GM12874 (cell line): ENCODE data around the gene PRR23E.

Source experiments
- TF ChIP-seq, protein P1 (sequence below): IDR thresholded peaks from 2 replicates; pipeline ENCODE4 v1.5.1; 2011; ENCODE audit warnings: low read depth, mild to moderate bottlenecking, control low read depth, low read length, moderate library complexity; ENCODE audit not compliant: insufficient read depth

Gene PRR23E

DNA sequence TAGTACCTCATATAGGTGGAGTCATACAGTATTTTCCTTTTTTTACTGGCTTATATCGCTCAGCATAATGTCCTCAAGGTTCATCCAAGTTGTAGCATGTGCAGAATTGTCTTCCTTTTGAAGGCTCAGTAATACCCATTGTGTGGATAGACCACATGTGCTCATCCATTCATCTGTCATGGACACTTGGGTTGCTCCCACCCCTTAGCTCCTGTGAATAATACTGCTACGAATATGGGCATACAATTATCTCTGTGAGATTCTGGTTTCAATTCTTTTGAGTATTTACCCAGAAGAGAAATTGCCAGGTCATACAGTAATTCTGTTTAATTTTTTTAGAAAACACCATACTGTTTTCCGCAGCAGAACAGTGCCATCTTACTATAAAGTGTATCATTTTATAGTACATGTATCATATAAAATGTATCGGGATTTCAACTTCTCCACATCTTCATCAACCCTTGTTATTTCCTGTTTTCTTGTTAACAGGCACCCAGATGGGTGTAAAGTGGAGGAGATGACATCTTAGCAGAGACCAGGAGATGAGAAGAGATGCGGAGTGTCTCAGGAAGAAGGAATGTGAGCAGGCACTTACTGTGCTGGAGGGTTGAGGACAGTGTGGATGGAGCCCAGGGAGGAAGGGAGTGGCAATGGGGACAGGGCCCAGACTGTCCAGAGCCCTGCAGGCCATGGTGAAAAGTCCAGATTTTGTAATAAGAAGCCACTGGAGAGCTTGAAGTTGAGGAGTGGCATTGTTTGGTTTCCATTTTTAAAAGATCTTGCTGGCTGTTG, 27.0 kb upstream of the PRR23E start:
- TF ChIP-seq, protein P1, sequence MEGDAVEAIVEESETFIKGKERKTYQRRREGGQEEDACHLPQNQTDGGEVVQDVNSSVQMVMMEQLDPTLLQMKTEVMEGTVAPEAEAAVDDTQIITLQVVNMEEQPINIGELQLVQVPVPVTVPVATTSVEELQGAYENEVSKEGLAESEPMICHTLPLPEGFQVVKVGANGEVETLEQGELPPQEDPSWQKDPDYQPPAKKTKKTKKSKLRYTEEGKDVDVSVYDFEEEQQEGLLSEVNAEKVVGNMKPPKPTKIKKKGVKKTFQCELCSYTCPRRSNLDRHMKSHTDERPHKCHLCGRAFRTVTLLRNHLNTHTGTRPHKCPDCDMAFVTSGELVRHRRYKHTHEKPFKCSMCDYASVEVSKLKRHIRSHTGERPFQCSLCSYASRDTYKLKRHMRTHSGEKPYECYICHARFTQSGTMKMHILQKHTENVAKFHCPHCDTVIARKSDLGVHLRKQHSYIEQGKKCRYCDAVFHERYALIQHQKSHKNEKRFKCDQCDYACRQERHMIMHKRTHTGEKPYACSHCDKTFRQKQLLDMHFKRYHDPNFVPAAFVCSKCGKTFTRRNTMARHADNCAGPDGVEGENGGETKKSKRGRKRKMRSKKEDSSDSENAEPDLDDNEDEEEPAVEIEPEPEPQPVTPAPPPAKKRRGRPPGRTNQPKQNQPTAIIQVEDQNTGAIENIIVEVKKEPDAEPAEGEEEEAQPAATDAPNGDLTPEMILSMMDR: no peak

DNA sequence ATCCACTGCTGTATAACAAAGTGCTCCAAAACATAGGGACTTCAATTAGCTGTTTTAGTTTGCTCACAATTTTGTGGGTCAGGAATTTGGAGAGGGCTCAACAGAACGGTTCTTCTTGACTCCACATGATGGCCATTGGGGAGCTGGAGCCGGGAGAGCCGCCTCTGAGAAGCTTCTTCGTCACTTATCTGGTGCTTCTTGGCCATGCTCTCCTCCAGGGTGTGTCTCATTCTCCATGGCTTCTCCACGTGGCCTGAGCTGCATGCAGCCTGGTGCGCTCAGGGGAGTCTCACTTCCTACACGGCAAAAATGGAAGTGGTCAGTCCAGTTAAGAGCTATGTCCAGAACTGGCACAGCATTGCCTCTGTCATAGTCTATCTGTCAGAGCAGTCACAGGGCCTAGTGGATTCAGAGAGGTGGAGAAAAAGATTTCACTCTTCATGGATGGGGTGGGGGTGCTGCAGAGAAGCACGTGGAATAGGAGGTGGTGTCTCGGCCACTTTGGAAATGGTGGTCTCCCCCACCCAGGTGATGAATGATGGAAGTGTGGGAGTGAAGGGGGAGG, 26.3 kb upstream of the PRR23E start:
- TF ChIP-seq, protein P1: no peak

DNA sequence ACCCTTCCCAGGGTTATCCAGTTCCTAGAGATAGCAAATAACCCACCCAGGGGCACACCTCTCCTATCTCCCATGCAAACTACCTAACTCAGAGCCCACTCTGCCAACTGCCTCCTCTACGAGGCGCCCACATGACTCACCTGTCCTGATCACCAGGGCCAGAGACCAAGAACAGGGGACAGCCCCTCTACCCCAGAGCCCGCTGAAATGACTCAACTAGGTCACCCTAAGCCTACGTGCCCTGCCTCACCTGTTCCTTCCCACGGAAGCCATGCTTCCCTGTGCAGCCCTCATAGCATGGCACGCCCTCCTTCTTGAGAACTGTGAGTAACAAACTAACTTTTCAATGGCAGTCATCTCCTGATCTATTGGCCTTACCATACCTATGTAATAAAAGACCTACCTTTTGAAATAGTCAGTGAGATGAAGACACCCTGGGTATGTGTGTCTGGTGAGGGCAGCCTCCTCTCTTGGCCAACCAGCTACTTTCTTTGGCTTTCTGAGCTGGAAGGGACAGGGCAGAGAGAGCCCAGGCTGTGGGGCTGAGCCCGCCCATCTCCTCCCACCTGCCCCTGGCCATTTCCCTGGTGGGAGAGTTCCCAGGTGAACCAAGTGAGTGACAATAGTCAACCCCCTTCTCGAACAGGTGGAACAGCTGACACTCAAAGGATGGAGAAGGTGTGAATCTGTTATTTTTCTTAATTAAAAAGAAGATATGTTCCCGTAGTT, 25.5 kb upstream of the PRR23E start:
- TF ChIP-seq, protein P1: no peak

DNA sequence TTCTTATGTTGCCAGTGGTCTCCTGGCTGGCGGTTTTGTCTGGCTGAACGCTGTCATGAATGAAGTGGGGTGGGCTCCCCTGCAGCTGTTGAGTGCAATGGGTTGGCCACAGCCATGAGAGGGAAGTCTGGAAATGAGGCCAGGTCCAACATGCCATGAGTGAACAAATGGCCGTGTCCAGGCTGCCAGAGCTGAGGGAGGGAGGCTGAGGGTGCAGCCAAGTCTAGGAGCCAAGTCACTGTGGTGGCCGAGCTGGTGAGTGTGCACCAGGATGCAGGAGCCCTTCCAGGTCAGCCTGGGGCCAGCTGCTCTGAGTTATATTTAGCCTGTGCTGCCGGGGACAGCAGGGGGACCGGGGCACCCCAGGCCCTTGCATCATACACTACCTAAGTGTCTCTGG, 24.7 kb upstream of the PRR23E start:
- TF ChIP-seq, protein P1: no peak

DNA sequence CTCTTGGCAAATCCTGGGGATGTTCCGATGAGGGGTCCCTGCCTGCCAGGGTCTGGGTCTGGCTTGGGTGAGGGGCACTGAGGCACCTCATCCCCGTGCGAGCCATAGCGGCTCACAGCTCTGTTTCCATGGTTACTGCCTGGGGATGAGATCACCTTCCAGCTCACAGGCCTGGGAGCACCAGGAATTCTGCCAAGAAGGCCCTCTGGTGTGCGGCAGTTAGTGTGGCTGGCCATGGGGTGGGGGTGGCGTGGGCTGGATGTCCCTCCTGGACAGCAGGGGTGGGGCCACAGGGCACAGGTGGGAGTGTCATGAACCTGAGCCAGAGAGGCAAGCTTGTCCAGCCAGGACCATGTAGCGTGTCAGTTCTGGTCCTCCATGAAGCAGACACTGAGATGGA, 22.1 kb upstream of the PRR23E start:
- TF ChIP-seq, protein P1: no peak

DNA sequence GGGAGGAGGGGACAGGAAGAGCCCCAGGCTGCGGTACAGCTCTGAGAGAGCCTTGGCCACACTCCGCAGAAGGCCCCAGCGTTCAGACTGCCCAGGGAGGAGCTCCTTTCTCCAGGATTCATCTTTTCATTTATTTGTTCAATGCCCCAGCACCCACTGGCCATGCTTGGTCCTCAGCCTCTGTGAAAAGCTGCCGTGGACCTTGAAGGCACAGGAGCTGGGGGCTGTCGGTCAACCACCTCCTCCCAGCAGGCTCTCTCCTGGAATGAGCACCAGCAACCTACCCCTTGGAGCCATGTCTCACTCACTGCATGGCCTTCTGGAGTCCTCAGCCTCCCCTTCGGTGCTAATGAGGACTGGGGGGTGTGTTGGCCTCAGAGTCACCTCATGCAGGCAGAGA, 21.6 kb upstream of the PRR23E start:
- TF ChIP-seq, protein P1: no peak

DNA sequence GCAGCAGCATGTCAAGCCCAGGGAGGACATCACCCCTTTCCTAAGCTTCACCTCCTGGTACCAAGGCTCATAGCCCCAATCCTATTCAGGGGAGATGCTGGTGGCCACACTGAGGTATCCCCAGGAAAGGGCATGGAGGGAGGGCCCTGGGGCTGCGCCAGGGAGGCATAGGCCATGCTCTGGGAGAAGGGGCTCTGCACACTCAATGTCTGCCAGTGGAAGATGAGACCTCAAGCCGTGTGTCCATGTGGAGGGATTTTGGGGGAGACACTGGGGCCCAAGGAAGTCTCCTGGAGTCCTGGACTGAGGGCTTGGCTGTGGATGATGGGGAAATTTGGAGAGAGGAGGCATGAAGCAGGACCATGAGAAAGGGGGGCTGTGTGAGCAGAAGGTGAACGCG, 21.2 kb upstream of the PRR23E start:
- TF ChIP-seq, protein P1: no peak
